ENCODE data around the gene EPHB1.

DNA sequence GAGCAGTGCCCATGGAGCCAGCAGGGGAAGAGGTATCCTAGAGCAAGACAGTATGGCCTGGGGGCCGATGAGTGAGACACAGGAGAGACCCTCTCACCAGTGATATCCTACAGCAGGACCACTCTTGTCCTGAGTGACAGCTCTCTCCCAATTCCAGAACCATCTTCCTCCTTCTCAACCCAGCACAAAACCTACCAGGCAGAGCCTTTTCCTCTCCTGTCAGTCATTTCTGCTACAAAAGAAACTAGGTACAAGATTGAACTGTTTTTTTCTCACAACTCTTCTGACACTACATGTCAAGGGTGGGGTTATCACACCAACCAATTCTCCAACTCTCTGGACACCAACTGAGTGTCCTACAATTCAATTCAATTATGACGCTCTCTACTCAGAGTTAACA lies 506.6 kb downstream of the EPHB1 start:
- TF ChIP-seq, protein P1, sequence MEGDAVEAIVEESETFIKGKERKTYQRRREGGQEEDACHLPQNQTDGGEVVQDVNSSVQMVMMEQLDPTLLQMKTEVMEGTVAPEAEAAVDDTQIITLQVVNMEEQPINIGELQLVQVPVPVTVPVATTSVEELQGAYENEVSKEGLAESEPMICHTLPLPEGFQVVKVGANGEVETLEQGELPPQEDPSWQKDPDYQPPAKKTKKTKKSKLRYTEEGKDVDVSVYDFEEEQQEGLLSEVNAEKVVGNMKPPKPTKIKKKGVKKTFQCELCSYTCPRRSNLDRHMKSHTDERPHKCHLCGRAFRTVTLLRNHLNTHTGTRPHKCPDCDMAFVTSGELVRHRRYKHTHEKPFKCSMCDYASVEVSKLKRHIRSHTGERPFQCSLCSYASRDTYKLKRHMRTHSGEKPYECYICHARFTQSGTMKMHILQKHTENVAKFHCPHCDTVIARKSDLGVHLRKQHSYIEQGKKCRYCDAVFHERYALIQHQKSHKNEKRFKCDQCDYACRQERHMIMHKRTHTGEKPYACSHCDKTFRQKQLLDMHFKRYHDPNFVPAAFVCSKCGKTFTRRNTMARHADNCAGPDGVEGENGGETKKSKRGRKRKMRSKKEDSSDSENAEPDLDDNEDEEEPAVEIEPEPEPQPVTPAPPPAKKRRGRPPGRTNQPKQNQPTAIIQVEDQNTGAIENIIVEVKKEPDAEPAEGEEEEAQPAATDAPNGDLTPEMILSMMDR (IDR thresholded peaks at IDR 0.05; ENCODE audit: low read length), result no peak
- TF ChIP-seq EZH2 (IDR thresholded peaks at IDR 0.05; ENCODE audit: borderline replicate concordance, low read length), result no peak
